T-helper 17 cell (primary cell): Measurements from ENCODE around the gene SYNJ2. TPM values are rescaled to one million over a fixed set of nuclear protein-coding genes. Genes with fewer than 3 reads are reported as not detected.

Source experiments
- ATAC-seq: fragments of 150-1000 bp; cut with Tn5 transposase; 2 replicates; pipeline ENCODE4 v1.10.0; 2021; ENCODE audit warnings: mild to moderate bottlenecking, moderate library complexity
- DNase-seq, 3 donors: peaks; one replicate each; pipeline versions ENCODE4 v3.0.0 to v3.0.0-alpha.2; 2020 to 2021
- H3K9me3 ChIP-seq: one replicate; pipeline ENCODE4 v1.7.0; 2013; ENCODE audit warnings: low read length, mild to moderate bottlenecking; ENCODE audit not compliant: control insufficient read depth, poor library complexity, severe bottlenecking
- H3K27ac Mint-ChIP-seq: one replicate; pipeline ENCODE4 v1.8.0; 2022; ENCODE audit warnings: mild to moderate bottlenecking, moderate library complexity, mixed read lengths
- H3K27me3 Mint-ChIP-seq: one replicate; pipeline ENCODE4 v1.8.0; 2022; ENCODE audit warnings: mixed read lengths
- H3K36me3 Mint-ChIP-seq: one replicate; pipeline ENCODE4 v1.8.0; 2022; ENCODE audit warnings: low read depth, mixed read lengths
- H3K4me1 Mint-ChIP-seq: one replicate; pipeline ENCODE4 v1.8.0; 2022; ENCODE audit warnings: mild to moderate bottlenecking, mixed read lengths
- H3K4me3 Mint-ChIP-seq: one replicate; pipeline ENCODE4 v1.8.0; 2022; ENCODE audit warnings: mild to moderate bottlenecking, moderate library complexity, mixed read lengths
- total RNA-seq, 4 donors: library from RNA in 2 of 4; stranded (reverse) in 2 of 4; gene quantifications; one replicate each; pipeline ENCODE4 v1.2.3 and lab custom pipeline; 2022 to 2026

Gene SYNJ2
- total RNA-seq, 2 donors from 2014 or later = 43.6 to 45.0 TPM

DNA sequence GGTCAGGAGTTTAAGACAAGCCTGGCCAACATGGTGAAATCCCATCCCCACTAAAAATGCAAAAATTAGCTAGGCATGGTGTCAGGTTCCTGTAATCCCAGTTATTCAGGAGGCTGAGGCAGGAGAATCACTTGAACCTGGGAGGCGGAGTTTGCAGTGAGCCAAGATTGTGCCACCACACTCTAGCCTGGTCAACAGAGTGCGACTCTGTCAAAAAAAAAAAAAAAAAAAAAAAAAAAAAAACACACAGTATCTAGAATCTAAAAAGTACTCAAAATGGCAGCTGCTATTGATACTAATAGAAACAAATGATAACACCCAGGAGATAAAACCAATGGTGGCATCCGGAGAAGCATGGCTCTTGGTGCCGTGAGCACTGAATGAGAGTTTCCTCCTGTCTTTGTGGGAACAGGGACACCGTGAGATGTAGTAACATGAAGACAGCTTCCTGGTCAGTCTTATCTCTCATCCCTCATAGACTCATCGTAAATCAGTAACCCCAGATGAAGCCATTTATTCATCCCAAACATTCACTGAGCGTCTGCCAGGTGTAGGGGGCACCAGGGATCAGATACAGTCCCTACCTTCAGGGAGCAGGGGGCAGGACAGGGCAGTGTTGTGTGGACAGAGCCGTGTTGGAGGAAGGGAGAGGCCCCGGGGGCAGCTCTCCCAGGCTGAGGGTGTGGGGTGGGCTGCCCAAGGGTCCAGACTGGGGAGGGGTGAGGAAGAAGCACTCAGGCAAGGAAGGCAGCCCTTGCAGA, 66.1 kb downstream of the SYNJ2 start:
- Mint-ChIP-seq H3K27ac (peak overlapping the region; percentile 80), H3K4me3 (no peak overlapping the region), H3K36me3 (peaks cover 12% of the 10 kb centered on the region), H3K27me3 (no peaks in the 10 kb centered on the region), H3K4me1 (peaks cover 21% of the 10 kb centered on the region)
- no peaks in the 10 kb centered on the region for H3K9me3 ChIP-seq
- no peak for DNase-seq
- ATAC-seq = no peak

DNA sequence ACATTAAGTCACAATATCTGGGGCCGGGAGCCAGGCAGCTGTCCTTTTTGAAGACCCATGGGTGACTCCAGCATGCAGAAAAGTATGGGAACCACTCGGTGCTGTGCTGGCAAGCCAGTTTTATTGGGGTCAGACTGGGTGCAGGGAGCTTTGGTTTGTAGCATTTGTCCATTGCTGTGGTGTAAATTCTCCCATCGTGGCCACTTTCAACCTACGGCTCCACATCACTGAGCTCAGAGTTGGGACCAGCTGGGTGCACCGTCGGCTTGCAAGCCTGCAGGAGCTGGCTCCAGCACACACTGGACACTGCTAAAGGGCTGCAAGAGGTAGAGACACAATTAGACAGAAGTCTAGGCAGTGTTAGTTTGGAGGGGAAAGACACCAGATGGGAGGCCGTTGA, 66.9 kb downstream of the SYNJ2 start:
- no peaks in the 10 kb centered on the region for H3K27me3 Mint-ChIP-seq
- peaks cover 15% of the 10 kb centered on the region for H3K36me3 Mint-ChIP-seq
- peaks cover 21% of the 10 kb centered on the region for H3K4me1 Mint-ChIP-seq
- DNase-seq (no peak), ATAC-seq (no peak)
- H3K27ac Mint-ChIP-seq = peak overlapping the region; percentile 32
- H3K9me3 ChIP-seq = no peaks in the 10 kb centered on the region
- no peak overlapping the region for H3K4me3 Mint-ChIP-seq

DNA sequence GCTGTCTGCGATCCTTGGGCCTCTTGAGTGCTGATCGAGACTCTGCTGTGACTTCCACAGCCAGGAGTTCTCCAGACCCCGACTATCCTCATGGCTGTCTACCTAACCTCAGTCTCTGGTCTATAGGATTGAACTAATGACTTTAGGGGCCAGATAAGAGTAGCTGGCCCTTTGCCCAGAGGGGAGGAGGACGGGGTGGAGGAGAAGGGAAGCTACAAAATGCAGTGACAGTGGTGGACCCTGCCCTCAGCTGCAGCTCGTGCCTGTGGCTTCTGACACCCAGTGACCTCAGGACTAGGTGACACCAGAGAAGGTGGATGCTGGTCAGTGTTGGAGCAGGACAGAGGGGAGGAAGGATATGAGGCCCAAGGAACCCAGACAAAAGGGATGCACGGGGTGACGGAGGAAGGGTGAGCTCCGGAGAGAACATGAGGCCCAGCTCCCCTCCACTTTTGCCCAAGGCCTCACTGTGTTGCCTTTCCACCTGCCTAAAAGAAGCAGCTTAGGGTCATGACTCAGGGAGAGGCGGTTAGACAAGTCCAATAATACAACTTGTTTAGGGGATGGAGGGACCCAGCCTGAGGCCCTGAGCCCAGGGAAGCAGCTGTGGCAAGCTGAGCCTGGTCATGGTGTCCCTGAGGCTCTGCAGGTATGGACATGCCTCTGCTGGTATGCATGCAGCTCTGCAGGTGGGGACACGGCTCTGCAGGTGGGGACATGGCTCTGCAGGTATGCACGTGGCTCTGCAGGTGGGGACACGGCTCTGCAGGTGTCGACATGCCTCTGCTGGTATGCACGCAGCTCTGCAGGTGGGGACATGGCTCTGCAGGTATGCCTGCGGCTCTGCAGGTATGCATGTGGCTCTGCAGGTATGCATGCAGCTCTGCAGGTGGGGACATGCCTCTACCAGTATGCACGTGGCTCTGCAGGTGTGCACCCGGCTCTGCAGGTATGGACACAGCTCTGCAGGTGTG, 67.7 kb downstream of the SYNJ2 start:
- peak overlapping the region; percentile 32 for H3K27ac Mint-ChIP-seq
- H3K4me1 Mint-ChIP-seq = peaks cover 18% of the 10 kb centered on the region
- no peaks in the 10 kb centered on the region for H3K9me3 ChIP-seq
- H3K27me3 Mint-ChIP-seq = no peaks in the 10 kb centered on the region
- DNase-seq (no peak), ATAC-seq (no peak)
- peaks cover 14% of the 10 kb centered on the region for H3K36me3 Mint-ChIP-seq
- no peak overlapping the region for H3K4me3 Mint-ChIP-seq

DNA sequence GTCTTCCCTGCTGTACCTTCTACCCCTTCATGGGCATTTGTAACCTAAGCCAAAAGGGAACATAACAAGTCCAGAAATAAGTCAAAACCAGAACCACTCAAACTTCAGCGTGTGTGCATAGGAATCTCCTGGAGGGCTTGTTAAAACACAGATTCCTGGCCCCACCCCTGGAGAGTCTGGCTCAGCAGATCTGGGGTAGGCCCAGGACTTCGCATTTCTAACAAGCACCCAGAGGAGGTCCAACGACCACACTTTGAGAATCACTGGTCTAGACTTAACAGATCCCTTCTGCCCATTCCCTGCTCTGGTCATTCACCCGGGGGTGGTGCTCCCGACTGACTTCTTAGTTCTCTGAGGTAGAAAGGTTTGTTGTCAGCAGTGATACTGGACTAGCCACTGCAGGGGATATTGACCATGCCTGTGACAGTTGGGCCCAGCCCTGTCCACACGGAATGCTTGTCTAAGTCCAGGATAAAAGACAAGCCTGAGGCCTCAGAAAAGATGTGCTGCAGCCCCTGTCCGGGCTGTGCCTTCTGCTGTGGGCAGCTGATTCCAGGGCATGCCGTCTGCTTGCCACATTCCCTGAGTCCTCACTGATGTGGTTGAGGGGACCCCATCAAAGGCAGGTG, 68.6 kb downstream of the SYNJ2 start:
- no peak for DNase-seq
- Mint-ChIP-seq H3K4me3 (no peak overlapping the region), H3K27ac (peak overlapping the region; percentile 4), H3K4me1 (peaks cover 18% of the 10 kb centered on the region), H3K27me3 (no peaks in the 10 kb centered on the region), H3K36me3 (peaks cover 14% of the 10 kb centered on the region)
- no peak for ATAC-seq
- no peaks in the 10 kb centered on the region for H3K9me3 ChIP-seq

DNA sequence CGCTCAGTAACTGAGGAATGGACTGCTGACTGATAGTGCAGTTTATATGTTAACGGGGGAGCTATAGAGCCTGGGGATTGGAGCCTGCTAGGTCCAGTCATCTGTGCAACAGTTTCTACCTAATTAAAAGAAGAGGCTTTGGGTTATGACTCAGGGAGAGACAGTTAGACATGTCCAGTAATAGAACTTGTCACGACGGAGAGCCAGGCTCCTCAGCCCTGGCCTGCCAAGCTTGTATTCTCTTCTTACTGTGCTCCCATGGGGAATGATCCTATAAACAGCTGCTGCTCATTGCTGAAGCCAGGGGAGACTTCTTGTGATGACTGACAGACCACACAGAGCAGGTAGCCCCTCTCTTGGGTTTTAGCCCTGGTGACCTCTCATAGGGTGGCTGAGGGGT, 69.3 kb downstream of the SYNJ2 start:
- H3K36me3 Mint-ChIP-seq = peaks cover 9% of the 10 kb centered on the region
- H3K9me3 ChIP-seq = no peaks in the 10 kb centered on the region
- peak overlapping the region; percentile 4 for H3K27ac Mint-ChIP-seq
- DNase-seq (no peak), ATAC-seq (no peak)
- H3K4me1 Mint-ChIP-seq = peaks cover 12% of the 10 kb centered on the region
- H3K27me3 Mint-ChIP-seq = no peaks in the 10 kb centered on the region
- H3K4me3 Mint-ChIP-seq = no peak overlapping the region

DNA sequence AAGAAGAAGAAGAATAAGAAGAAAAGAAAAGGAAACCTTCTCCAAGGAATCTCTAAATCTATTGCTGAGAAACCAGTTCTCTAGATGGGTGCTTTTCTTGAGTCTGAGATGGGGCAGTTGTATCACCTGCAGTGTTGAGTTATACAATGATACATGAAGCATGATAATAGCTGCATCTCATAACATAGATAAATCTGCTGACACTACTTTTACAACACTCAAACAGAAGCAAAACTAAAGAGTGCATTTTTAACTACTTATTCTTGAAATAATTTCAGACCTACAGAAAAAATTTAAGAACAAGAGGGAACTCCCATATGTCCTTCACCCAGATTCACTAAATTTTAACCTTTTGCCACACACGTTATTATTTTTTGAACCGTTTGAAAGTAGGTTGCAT, 70.3 kb downstream of the SYNJ2 start:
- DNase-seq (no peak), ATAC-seq (no peak)
- no peaks in the 10 kb centered on the region for H3K9me3 ChIP-seq
- peaks cover 13% of the 10 kb centered on the region for H3K4me1 Mint-ChIP-seq
- H3K4me3 Mint-ChIP-seq = no peak overlapping the region
- no peaks in the 10 kb centered on the region for H3K27me3 Mint-ChIP-seq
- H3K27ac Mint-ChIP-seq = peak overlapping the region; percentile 37
- peaks cover 9% of the 10 kb centered on the region for H3K36me3 Mint-ChIP-seq

DNA sequence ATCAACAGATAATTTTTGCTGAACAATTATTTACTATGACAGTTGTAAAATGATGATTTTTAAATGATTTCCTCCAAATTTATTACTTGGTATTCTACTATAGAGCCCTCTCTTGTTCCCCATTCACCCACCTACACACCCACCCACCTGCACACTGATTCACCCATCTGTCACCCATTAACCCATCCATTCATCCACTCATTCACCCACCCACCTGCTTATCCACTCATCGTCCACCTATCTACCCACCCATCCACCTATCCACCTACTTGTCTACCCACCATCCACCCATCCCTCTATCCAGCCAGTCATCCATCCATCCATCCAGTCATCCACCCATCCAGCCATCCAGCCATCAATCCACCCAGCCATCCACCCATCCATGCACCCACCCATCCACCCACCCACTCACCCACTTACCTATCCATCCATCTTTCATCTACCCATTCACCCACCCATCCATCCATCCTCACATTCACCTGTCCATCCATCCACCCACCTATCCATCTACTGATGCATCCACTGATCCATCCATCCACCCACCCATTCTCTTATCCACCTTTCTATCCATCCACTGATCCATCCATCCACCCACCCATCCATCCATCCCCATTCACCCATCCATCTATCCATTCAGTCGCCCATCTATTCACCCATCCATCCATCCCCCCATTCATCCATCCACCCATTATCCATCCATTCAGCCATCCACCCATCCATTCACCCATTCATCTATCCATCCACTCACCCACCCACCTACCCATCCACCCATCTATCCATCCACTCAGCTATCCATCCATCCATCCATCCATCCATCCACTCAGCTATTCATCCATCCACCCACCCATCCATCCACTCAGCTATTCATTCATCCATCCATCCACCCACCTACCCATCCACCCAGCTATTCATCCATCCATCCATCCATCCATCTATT, 72.0 kb downstream of the SYNJ2 start:
- no peak overlapping the region for H3K27ac Mint-ChIP-seq
- no peak for ATAC-seq
- no peak for DNase-seq
- H3K27me3 Mint-ChIP-seq = no peaks in the 10 kb centered on the region
- H3K9me3 ChIP-seq = no peaks in the 10 kb centered on the region
- peaks cover 23% of the 10 kb centered on the region for H3K4me1 Mint-ChIP-seq
- no peak overlapping the region for H3K4me3 Mint-ChIP-seq
- H3K36me3 Mint-ChIP-seq = peaks cover 9% of the 10 kb centered on the region

DNA sequence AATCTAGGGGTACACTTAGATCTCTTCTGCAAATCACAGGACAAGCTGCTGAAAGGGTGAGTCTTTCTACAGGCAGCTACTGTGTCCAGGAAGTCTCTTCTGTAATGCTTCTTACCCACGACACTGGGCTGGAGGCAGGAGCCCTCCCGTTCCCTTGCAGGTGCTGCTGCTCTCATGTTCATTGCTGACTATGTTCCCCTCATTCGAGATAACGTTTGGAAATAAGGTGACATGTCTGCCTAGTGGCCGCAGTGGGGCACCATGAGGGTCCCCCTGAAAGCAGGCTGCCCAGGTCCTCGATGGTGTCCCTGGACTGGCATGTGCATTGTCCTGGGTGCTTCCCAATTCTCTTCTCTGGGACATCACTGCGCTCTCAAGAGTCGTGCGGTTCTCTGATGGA, 74.7 kb downstream of the SYNJ2 start:
- DNase-seq = no peak

DNA sequence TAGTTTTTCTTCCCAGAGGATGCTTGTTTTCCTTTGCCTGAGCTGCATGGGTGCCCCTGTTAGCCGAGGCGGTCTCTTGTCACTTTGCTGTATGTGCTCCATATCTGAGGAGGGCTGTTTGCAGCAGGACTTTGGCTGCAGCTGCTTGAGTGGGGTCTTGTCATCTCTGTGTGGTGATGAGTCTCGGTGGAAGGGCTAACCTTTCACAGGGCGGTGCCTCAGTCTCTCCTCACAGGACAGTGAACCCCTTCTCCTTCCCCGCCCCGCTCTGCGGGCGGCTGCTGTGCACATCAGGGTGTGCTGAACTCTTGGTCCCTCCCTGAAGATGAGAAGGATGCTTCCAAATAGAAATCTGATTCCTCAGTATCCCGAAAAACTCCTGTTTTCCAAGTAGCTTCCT, 75.1 kb downstream of the SYNJ2 start:
- H3K4me1 Mint-ChIP-seq = peaks cover 35% of the 10 kb centered on the region
- no peak overlapping the region for H3K4me3 Mint-ChIP-seq
- DNase-seq = no peak

More for the DNA sequence above, 74.7 kb downstream of the SYNJ2 start:
- Mint-ChIP-seq H3K27ac (no peak overlapping the region), H3K4me1 (peaks cover 35% of the 10 kb centered on the region), H3K36me3 (peaks cover 9% of the 10 kb centered on the region), H3K27me3 (no peaks in the 10 kb centered on the region), H3K4me3 (no peak overlapping the region)
- no peak for ATAC-seq
- H3K9me3 ChIP-seq = no peaks in the 10 kb centered on the region

DNA sequence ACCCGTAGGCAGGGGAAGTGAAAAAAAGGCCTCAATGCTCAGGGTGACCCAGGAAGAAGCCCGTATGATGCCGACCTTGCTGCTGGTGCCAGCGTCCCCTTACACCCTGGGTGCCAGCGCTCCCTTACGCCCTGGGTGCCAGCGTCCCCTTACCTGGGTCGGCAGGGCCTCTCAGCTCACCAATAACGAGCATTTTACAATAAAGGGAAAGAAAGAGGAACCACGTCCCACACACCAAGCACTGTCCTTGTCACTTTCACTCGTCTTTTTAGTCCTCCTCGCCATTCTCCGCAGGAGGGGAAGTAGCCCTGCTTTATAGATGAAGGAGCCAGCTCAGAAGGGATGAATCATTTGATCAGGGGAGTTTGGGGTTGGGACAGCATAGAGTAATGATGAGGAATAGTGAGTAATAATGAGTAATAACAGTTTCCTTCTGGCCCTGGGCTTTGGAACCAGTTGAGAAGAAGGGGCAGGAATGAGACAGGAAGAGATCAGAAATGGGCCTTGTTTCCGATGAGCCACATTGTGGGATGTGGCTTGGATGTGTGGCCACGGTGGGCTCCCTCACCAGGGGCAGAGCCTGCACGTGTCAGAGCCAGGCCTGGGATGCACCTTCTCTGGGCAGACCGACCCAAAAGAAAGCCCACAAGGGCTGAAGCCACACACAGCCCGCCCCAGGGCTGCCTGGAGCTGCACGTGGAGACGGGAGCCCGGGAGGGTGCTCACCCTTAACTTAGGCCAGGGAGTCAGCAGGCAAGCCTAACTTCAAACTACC, 75.7 kb downstream of the SYNJ2 start:
- Mint-ChIP-seq H3K27me3 (no peaks in the 10 kb centered on the region), H3K36me3 (peaks cover 6% of the 10 kb centered on the region), H3K27ac (peak overlapping the region; percentile 93), H3K4me1 (peaks cover 32% of the 10 kb centered on the region), H3K4me3 (peak overlapping the region; percentile 75)
- H3K9me3 ChIP-seq = no peaks in the 10 kb centered on the region
- ATAC-seq = peak; percentile 52
- DNase-seq = no peak

More for the DNA sequence above, 75.1 kb downstream of the SYNJ2 start:
- peak overlapping the region; percentile 93 for H3K27ac Mint-ChIP-seq
- no peaks in the 10 kb centered on the region for H3K27me3 Mint-ChIP-seq
- H3K36me3 Mint-ChIP-seq = peaks cover 9% of the 10 kb centered on the region
- ATAC-seq = no peak
- no peaks in the 10 kb centered on the region for H3K9me3 ChIP-seq

DNA sequence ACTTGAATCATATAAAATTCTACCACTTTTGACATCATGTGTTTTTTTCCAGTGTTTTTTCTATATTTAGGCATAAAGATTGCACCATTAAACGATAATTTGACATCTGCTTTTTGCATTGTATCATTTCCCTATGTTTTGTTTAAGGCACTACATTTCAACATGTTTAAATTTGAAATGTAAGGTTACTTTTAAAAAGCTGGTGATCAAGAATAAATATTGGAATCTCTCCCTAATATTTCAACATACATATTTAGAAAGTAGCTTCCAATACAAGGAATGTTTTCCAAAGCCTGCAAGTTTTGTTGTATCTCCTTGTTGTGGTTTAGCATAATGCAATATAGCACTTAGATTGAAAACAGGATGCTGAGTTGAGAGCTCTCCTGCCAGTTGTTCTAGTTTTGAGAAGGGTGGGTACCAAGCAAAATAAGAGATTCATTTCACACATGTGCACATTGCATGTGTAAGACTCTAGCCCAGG, 76.5 kb downstream of the SYNJ2 start:
- no peak for ATAC-seq

DNA sequence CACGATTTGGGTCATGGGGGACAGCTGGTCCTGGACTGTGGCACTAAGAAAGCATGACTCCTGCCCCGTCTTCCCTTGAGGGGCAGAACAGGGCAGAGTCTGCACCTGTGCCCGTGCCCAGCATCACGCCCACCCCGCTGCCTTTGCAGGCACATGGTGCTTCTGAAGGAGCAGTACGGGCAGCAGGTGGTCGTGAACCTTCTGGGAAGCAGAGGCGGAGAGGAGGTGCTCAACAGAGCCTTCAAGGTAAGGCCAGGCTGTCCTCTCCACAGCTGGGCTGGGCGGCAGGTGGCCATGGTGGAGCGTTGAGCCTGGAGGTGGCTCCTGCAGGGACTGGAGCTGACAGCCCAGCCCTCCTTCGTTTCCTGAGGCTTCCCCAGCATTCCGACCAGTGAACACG, 77.4 kb downstream of the SYNJ2 start:
- Mint-ChIP-seq H3K36me3 (peaks cover 1% of the 10 kb centered on the region), H3K4me1 (peaks cover 32% of the 10 kb centered on the region), H3K27ac (peak overlapping the region; percentile 95), H3K4me3 (peak overlapping the region; percentile 66), H3K27me3 (no peaks in the 10 kb centered on the region)
- H3K9me3 ChIP-seq = no peaks in the 10 kb centered on the region
- ATAC-seq = no peak
- no peak for DNase-seq

More for the DNA sequence above, 76.5 kb downstream of the SYNJ2 start:
- peak overlapping the region; percentile 66 for H3K4me3 Mint-ChIP-seq
- no peaks in the 10 kb centered on the region for H3K27me3 Mint-ChIP-seq
- H3K9me3 ChIP-seq = no peaks in the 10 kb centered on the region
- DNase-seq = no peak
- peaks cover 5% of the 10 kb centered on the region for H3K36me3 Mint-ChIP-seq
- peak overlapping the region; percentile 93 for H3K27ac Mint-ChIP-seq
- H3K4me1 Mint-ChIP-seq = peaks cover 32% of the 10 kb centered on the region
